HG02885 (cell line): ENCODE measurements around the gene CERS6.
"Not testable (repeated sequence)": the region's sequence is repeated elsewhere in the genome, so short reads cannot be mapped to it uniquely, and the experiment has no call there.

ENCODE experiments used
- ATAC-seq: cut with Tn5 transposase; IDR thresholded peaks from one replicate; pipeline ENCODE4 v1.9.1; 2021; ENCODE audit warnings: mild to moderate bottlenecking; ENCODE audit not compliant: unreplicated experiment, poor library complexity

Gene CERS6, protein sequence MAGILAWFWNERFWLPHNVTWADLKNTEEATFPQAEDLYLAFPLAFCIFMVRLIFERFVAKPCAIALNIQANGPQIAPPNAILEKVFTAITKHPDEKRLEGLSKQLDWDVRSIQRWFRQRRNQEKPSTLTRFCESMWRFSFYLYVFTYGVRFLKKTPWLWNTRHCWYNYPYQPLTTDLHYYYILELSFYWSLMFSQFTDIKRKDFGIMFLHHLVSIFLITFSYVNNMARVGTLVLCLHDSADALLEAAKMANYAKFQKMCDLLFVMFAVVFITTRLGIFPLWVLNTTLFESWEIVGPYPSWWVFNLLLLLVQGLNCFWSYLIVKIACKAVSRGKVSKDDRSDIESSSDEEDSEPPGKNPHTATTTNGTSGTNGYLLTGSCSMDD

DNA sequence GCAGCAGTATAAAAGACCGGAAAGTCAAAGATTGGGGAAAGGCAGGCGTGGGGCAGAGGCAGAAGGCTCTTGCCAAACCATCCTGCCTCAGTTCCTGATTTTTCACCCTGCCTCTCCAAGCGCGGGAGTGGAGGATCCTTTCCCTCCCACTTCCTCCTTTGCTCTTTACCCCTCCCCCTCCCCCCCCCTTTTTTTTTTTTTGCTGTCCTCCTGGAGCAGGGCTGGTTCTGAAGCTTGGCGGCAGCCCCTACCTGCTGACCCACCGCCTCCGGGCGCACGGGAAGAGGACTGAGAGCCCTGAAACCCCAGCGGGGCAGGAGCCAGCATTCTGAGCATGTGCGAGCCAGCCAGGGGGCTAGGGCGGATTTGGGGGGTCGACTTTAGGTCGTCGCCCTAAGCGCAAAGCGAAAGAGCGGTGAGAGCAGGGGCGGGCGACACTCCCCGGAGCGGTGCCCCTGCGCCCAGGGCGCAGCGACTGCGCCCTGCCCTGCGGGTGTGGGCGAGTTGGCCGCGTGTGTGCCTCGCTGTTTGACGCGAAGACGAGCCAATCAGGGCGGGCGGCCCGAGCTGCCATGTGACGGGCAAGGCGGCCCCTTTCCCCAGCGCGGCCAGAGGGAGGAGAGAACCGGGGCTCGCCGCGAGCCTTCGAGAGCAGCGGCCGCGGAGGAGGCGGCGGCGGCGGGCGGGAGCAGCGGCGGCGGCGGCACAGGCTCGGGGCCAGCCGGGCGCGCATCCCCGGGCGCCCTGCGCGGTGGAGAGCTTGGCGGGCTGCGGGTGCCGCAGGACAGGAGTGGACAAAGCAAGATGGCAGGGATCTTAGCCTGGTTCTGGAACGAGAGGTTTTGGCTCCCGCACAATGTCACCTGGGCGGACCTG lies at the start of gene CERS6:
Gene CERS6, plus strand, starts transcription at position 628 of the 876 bp plus-strand sequence. Its CDS starts 177 bp downstream, at position 805.
- ATAC-seq: peak; percentile 93

DNA sequence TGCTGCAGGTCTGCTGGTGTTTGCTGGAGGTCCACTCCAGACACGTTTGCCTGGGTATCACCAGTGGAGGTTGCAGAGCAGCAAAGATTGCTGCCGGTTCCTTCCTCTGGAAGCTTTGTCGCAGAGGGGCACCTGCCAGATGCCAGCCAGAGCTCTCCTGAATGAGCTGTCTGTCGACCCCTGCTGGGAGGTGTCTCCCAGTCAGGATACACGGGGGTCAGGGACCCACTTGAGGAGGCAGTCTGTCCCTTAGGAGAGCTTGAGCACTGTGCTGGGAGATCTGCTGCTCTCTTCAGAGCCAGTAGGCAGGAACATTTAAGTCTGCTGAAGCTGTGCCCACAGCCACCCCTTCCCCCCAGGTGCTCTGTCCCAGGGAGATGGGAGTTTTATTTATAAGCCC lies 43.8 kb upstream of the CERS6 start:
- not testable (repeated sequence) for ATAC-seq

DNA sequence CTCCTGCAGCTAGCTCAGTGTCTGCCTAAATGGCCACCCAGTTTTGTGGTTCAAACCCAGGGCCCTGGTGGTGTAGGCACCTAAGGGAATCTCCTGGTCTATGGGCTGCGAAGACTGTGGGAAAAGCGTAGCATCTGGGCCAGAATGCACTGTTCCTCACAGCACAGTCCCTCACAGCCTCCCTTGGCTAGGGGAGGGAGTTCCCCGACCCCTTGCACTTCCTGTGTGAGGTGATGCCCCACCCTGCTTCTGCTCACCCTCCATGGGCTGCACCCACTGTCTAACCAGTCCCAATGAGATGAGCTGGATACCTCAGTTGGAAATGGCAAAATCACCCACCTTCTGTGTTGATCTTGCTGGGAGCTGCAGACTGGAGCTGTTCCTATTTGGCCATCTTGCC lies 43.0 kb upstream of the CERS6 start:
- not testable (repeated sequence) for ATAC-seq

DNA sequence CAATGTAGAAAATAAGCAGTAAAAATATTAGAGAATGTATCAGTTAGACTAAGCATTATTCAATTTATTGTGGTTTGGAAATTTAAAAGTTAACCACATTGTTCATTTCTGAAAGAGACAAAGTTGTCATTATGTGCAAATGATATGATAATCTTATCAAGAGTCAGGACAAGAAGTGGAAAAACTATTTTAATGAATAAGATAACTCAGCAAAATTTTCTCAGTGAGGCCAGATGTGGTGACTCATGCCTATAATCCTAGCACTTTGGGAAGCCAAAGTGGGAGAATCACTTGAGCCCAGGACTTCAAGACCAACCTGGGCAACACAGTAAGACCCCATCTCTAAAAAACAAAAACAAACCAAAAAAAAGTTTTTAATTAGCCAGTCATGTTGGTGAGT lies 39.5 kb upstream of the CERS6 start:
- no peak for ATAC-seq

DNA sequence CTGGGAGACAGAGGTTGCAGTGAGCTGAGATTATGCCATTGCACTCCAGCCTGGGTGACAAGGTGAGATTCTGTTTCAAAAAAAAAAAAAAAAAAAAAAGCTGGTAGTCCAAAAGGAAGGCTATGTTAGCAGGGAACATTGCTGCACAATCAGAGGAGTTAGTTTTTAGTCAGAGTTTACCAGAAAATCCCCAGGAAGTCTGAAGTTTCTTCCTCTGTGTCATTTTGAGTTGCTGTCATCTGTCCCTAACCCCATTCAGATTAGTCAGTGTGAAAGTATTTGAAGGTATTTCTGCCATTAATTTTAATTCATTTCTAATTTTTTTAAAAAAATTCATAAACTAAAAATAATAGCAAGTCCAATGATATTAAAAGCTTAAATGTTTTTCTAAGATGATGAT lies 33.5 kb upstream of the CERS6 start:
- ATAC-seq: peak; percentile 80

DNA sequence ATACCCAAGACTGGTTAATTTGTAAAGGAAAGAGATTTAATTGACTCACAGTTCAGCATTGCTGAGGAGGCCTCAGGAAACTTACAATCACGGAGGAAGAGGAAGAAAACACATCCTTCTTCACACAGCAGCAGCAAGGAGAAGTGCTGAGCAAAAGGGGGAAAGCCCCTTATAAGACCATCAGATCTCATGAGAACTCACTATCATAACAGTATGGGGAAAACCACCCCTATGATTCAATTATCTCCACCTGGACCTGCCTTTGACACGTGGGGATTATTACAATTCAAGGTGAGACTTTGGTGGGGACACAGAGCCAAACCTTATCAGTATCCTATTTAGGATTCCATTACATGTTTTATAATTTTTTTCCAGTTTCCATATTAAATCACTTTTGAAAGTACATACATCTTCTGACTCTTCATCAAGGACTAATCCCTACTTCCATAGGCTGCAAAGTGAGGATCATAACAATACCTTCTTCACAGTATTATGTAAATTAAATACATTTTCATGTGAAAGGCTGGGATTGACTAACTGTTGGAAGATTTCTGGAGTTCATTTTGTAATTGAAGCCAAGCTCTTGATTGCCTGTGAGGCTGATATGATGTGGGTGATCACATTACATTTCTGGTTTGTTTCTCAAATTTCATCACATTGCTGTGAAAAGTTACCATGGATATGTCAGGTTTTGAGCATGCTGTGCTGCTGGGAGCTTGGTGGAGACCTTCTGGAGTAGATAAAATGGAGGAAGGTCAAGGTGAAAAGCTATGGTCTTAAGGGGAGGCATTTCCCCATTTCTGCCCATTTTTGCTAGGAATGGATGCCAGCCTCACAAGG lies 31.7 kb upstream of the CERS6 start:
- ATAC-seq: no peak

DNA sequence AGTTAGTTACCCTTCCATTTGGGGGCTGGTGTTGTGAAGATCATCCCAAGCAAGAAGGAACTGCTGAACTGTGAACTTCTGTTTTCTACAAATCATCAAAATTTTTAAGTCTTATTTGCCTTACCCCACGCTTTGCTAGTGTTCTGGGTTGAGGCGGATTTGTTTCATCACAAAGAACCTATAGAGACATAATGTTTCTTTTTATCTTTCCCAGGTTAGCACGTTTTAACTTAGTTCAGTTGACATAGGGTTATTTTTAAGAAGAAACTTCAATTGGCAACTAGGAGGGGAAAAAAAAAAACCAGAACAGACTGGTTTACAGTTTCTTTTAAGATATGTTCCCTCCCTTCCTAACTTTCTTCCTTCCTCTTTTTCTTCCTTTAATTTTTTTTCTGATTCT lies 31.1 kb upstream of the CERS6 start:
- no peak for ATAC-seq

DNA sequence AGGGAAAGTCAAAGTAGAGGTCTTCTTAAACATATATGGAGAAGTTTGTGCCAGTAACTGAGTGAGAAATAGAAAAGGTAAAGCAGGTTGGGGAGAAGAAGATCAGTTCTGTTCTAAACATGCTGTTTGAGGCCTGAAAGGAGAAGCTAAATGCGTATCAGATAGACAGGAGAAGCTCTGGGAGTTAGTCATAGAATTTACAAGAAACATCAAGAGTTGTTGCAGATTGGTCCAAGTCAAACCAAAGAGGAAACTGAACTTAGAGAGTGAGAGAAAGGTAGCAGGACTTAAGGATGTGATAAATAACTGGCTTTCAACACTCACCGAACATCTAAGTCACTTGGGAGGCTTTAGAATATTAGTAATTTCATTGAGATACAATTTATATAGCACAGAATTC lies 29.2 kb upstream of the CERS6 start:
- no peak for ATAC-seq

DNA sequence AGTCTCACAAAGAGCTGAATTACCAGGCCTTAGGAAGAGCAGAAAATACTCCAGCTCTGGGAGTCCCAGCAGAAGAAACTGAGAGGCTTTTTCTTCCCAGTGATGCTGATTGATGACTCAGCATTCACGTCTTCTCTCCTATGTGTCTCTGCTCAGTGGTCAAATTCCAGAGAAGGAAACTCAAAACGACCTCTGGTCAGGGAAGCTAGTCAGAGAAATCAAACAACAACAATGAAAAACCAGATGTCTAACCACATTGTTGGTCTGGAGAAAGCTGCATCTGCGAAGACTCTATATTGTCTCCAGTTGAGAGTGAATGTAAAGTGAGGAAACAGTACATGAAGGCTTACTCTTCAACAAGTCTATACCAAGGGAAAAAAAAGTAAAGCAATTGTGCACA lies 28.6 kb upstream of the CERS6 start:
- ATAC-seq: no peak

DNA sequence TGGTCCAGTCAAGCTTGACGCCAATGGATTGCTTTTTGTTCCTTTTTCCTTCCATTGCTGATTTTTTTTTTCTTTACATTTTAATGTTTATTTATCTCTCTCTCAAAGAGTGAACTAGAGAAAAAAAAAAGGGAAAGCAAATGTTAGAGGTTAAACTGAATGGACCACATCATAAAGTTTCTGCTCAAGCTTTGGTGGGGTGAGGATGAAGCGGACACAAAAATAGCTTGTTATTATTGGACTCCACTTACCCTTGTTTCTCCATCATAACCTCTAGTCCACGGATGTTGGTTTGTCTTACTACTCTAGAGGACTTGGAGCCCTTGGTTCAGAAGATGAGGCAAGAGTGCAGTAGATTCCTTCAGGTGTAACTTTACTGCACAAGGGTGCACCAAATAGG lies 27.6 kb upstream of the CERS6 start:
- no peak for ATAC-seq

DNA sequence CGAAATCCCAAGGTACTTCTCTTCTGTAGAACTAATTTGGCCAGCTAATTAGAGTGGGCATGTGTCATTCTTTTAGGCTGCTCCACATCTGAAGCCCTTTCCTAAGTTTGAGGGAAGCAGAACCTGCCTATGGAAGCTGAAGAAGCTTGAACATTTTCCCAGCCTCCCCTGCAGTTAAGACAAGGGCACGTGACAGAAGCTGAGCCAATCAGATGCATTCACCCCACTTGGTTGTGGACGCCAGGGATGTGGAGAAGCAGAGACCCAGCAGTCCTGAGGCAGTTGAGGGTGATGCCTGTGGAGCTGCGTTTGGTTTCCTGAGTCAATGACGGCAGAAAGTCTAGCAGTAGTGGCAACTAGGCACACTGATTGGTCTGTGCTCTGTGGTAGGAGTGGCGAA lies 26.1 kb upstream of the CERS6 start:
- no peak for ATAC-seq

DNA sequence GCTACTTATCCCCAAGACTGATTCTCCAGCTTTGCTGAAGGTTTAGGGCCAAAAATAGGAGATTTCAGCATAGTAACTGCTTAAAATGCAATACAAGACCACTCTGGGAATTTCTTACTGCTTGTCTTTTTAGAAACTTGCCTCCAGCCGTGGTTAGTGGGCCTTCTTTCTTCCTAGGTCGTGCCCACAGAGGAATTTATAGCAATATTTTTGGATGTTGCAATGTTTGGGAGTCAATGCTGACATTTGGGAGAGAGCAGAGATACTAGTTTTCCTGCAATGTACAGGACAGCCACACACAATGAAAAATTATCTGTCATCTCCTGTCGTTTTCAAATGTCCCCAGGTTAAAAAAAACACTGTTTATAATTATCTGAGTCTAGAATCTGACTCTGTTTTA lies 25.6 kb upstream of the CERS6 start:
- ATAC-seq: no peak

DNA sequence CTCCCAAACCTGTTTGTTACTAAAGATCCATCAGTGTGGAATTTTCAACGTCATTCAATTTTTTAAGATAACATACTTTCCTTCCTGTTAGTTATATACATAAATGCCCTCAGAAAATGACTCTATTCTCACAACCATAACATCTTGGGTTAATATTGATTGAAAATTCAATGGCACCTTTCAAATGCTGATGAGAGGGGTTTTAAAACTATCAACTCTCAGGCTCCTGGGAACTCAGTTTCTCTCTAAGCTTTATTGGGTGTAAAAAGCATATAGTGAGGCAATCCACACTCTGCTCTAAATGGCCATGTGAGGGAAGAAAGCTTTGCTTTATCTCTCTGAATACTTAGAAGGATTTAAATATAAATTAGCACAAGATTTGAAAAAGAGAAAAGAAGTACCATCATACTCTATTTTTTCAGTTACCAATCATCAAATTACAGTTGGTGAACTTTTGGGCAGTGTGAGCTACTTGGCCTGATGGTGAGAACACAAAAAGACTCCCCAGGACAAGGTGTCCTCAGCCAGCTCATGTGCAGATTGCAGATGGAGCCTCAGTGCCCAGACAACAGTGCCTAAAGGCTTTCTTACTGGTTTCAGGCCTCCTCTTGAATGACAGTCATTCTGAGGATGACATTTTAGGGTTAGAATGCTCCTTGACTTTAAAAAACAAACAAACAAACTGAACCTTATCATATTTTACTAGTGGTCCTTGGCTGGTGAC lies 24.6 kb upstream of the CERS6 start:
- ATAC-seq: no peak

DNA sequence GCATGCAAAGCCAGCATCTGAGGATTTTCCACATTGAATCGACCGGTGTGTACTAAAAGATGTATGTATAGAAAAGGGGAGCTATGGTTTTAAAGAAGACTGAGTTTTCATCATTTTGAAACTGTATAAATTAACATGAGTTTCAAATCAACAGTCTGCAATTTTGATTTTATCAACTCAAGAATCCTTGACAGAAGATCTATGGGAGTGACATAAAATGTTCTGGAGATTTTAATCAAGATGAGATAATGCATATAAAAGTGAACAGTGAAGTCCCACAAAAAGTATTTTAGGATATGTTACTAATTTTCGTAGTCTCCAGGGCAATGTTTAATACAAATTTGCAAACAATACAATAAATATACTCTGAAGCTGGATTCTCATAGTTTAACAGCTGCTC lies 24.0 kb upstream of the CERS6 start:
- no peak for ATAC-seq

DNA sequence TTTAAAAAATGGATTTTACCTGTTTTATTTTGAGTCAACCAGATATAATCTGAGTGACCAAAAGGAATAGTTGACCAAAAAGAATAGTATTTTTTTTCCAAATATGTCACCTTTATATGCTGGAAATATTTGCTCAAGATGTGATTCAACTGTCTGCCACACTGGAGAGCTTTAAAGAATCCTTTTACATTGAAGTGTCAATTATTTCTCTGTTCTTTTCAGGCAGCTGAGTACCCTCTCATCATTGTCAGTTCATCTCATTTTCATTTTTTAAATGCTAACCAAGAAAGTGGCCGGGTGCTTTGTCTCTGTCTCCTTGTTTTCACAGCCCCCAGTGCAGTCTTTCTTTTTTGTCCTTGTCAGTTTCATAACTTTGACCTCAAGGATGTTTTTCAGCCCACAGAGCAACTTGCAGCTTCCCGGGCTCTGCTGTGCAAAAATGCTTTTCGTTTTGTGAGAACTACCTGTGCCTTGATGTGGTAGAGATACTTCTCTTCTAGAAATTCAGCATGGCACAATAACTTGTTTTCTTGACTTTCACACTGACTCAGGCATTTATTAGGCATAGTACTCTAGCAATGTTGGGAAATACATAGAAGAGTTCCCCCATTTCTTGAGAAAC lies 23.4 kb upstream of the CERS6 start:
- ATAC-seq: peak; percentile 76

DNA sequence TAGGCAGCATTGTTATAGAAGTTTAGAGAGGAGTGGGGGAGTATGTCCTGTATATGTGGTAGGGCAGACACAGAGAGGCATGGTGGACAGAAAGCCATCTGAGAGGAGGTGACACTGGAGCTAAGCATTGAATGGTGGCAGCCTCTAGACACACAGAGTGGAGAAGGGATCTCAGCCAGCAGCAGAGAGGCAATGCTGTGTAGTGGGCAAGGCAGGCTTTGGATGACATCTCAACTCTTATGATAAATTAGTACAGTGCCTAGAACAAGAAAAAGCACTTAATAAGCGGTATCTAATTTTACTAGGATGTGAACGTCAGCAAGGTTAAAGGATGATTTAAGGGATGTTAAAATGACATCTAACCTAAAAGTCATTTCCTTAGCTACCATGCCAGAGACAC lies 22.5 kb upstream of the CERS6 start:
- ATAC-seq: no peak

DNA sequence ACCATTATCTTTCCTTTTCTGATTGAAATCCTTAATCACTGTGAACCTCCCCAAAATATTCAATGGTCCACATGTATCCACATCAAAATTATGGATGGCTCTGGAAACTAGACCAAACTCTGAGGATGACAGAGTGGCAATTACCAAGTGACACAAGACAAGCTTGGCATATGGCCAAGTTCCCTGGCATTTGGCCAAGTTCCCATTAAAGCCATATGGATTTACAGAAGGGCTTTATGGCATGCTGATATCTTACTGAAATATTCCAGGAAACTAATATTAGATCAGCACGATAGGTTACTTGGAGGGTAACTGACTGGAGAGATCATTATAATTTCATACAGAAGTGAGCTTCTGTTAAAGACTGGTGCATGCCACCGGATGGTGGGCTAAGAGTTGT lies 21.9 kb upstream of the CERS6 start:
- ATAC-seq: no peak

DNA sequence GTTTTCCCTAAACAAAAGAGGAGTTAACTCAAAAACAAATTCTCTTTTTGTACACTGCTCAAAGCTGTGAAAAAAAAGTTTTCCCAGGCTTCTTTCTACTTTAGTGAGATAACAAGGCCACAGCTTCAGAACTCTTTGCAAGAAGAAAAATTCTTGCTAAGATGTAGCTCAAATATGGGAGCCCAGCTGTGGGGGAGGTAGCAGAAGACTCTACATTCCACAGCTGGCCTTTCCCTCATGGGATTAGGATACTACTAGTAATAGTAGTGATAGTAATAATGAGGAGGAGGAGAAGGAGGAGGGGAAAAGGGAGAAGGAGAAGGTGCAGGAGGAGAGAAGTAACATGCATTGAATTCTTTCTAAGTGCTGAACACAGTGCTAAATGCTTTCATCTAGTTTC lies 19.2 kb upstream of the CERS6 start:
- ATAC-seq: no peak

DNA sequence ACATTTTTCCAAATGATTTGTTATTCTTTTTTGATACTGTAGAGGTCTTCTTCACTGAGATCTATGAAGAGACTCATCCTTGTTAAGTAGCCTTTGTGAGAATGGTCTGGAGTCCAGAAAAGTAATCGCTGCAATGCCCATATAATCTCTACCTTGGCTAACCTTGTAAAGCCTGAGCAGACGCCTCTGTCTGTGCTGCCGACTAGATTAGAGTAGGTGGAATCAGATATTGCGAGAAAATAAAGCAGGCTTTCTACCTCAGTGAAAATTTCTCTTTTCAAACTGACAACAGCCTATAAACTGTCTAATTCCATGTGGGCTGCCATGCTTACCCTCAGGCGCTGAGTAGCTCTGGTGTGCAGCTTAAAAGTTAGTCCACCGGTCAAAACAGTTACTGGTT lies 17.5 kb upstream of the CERS6 start:
- no peak for ATAC-seq

DNA sequence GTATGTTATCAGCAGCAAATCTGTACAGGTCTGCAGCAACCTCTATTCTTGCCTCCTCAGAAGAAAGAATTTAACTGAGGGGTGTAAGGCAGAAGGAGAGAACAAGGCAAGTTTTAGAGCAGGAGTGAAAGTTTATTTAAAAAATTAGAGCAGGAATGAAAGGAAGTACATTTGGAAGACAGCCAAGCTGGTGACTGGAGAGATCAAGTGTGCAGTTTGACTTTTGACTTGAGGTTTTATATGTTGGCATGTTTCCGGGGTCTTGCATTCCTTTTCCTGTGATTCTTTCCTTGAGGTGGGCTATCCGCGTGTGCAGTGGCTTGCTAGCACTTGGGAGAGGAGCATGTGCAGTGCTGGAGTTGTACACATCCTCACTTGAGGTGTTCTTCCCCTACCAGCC lies 16.5 kb upstream of the CERS6 start:
- ATAC-seq: no peak
